DND-41 (cell line): Measurements from ENCODE around the gene DDX1.

Experiments used
- EZH2 ChIP-seq: IDR thresholded peaks from 3 replicates; pipeline ENCODE4 v1.6.1; 2012; ENCODE audit warnings: borderline replicate concordance, low read depth, mild to moderate bottlenecking, moderate library complexity, low read length, inconsistent platforms; ENCODE audit not compliant: severe bottlenecking
- TF ChIP-seq, protein P1 (sequence below): IDR thresholded peaks from 2 replicates; pipeline ENCODE4 v1.5.1; 2012; ENCODE audit warnings: borderline replicate concordance, low read length, moderate library complexity, mild to moderate bottlenecking; ENCODE audit not compliant: poor library complexity, severe bottlenecking; ENCODE audit errors: extremely low read depth

DNA sequence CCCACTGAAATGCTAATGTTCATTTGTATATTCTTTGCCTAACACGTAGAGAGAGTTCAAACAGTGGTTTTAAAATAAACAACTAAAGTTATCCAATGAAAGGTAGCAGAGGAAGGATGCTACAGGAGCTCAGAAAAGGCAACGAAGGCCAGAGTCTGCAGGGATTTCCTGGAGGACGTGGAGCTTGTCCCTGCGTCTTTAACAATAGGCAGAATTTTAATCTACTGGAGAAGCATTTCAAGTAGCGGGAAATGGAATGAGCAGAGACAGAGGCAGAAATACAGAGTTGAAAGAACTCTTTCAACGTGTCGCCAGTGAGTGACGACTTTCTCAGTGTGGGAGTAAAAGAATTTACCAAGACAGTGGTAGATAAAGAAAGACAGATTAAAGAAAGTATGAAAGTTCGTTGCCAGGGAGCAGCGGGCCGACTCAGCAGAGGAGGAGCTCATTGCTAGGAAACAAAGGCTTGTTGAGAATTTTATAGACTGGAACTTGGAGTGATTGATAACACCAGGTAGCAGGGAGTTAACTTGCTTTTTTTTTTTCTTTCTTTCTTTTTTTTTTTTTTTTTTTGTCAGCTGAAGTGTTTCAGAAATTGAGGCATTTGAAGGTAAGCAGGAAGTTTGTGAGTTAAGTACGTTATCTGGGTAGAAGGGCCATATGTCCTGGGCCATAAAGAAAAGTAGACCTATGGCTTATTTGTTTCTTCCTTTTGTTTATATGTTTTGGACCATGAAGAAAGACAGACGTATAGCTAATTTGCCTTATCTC is 29.9 kb upstream of the DDX1 start:
- TF ChIP-seq, protein P1, sequence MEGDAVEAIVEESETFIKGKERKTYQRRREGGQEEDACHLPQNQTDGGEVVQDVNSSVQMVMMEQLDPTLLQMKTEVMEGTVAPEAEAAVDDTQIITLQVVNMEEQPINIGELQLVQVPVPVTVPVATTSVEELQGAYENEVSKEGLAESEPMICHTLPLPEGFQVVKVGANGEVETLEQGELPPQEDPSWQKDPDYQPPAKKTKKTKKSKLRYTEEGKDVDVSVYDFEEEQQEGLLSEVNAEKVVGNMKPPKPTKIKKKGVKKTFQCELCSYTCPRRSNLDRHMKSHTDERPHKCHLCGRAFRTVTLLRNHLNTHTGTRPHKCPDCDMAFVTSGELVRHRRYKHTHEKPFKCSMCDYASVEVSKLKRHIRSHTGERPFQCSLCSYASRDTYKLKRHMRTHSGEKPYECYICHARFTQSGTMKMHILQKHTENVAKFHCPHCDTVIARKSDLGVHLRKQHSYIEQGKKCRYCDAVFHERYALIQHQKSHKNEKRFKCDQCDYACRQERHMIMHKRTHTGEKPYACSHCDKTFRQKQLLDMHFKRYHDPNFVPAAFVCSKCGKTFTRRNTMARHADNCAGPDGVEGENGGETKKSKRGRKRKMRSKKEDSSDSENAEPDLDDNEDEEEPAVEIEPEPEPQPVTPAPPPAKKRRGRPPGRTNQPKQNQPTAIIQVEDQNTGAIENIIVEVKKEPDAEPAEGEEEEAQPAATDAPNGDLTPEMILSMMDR, result no peak
- TF ChIP-seq EZH2, result no peak
